Stimulated activated CD8-positive, alpha-beta memory T cell treated with anti-CD3 and anti-CD28 coated beads, Interleukin-7, amount 100 ng/mL, for 48 hours (primary cell): ENCODE data around the gene ADD2.

ENCODE experiments used
- DNase-seq, 2 donors: peaks; one replicate each; pipeline ENCODE4 v3.0.0-alpha.2; 2020; ENCODE audit warnings: low read depth in 1 of 2; ENCODE audit errors: extremely low read depth in 1 of 2

Gene ADD2

DNA sequence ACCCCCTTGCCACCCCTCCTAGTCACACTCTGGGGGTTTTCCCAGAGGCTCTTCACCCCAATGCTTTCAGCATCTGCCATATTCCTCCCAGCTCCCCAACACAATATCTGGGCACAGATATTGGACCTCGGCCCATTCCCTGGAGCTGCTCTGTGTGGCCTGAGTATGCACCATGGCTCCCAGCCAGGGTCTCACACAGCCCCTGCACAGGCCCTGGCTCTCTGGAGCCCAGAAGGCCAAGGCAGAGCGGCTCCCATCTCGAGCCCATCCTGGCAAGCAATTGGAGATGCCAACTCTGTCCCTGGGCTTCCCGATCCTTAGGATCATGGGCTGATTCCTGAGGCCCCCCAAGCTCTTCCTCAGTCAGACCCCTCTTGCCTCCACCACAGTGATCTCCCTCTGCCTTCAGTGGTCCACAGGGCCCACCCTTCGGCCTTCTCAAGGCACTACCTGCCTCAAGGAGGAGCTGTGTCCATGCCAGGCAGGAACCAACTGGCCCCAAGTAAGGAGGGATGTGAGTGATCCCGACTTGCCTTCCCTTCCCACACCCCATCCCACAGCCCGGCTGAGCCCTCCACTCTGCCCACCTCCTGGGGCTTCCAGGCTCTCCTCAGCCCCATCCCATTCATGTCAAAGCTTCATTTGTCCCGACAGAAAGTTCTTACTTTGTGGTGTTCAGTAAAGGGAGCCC, 62.7 kb downstream of the ADD2 start:
- DNase-seq = no peak

DNA sequence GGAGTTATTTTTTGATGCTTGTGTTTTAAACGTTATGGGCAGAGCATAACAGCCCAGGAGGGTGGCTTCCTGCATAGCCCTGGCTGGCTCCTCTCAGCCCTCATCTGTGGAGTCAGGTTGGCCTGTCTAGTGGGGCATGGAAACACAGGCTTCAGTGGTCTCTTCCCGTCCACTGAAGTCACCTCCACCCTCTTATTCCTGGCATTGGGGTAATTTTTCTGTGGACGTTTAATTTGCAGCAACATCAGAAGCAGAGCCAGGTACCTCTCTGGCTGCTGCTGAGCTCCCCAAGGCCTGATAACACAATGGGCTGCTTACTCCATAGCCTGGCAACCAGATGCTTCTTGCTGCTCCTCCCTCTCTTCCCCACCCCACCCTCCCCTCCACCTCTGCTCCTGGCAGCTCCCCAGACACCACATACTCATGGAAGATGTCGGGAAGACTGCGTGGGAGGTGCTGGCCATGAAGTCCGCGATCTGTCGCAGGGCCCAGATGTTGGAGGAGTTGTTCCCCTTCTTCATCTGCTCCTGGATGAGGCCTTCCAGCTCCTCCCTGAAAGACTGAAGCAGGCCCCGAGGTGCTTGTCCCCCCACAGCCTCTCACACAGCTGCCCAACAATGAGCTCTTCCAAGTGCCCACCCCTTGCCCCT, 64.0 kb downstream of the ADD2 start:
- DNase-seq = no peak

DNA sequence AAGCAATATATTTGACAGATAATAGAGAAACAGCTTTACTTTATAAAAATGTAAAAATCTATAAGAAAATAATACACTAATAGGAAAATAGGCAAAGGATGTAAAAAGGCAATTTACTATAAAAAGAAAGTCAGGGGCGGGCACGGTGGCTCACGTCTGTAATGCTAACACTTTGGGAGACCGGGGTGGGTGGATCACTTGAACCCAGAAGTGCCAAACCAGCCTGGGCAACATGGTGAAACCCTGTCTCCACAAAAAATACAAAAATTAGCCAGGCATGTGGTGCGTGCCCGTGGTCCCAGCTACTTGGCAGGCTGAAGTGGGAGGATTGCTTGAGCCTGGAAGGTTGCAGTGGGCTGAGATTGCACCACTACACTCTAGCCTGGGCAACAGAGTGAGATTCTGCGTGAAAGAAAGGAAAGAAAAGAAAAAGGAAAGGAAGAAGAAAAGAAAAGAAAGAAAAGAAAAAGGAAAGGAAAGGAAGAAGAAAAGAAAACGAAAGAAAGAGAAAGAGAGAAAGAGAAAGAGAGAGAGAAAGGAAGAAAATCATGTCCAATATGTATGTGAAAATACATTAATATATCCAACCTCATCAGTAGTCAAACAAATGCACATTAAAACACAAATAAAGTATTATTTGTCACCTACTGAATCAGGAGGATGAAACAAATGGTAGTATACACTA, 65.1 kb downstream of the ADD2 start:
- DNase-seq = no peak

DNA sequence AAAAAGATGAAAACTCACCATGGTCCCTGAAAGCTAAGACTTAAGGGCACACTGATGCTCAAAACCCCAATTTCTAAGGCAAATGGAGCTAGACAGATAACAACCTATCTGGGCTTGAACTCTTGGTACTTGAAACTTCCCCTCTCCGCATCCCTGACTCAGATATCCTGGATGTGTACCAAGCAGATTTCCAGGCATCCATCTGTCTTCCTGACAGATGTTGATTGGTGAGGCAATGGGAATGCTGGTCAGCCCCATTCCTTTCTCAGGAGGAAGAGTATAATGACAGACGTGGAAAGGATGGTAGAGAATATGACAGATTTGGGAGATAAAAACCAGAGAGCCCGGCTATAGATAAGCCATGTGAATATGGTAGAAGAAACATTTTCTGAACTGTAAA, 69.2 kb downstream of the ADD2 start:
- DNase-seq = no peak

DNA sequence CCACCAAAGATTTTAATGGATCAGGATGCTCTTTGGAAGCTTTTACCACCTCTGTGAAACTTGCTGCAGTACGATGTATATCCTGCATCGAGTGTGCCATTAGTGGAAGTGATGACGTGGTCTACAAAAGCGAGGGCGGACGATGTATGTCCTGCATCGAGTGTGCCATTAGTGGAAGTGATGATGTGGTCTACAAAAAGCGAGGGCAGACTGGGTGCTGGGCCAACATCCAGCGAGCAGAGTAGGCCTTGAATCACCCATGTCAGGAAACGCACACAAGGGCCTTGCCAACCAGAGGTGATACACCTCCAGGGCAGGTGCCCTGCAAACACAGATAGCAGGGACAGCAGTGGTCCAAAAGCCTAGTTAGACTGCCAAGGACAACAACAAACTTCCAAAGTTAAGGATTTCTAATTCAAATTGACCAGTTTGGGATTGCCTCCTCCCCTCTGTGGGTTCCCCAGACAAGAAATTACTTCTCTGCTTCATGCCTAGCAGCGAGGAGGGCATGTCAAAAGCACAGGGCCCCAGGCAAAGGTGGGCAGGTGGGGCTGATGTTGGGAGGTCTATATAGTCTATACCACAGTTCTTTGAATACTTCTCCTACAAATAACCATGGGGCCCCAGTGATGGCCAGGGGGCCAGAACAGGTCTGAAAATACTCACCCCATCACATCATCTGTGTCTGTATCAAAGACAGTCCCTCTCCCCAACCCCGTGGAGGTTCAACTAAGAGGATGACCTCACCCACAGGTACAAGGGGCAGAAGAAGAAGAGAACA, 70.2 kb downstream of the ADD2 start:
- DNase-seq = no peak

DNA sequence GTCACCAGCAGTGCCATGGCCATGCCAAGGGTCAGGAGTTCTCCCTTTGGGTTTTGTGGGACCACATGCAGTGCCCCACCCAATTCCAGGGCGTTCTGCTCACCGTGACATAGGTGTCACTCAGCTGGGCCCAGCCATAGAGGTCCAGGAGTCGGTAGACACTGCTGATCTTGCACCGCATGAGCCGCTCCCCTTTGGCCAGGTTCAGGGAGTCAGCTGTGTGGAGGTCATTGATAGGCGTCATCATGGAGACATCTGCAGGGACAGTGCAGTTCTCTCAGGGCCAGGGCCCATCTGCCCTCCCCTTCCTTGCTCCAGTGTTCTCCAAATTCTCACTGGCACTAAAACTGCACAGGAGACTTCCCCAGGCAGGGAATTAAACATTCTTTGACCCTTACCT, 71.9 kb downstream of the ADD2 start:
- DNase-seq = no peak

DNA sequence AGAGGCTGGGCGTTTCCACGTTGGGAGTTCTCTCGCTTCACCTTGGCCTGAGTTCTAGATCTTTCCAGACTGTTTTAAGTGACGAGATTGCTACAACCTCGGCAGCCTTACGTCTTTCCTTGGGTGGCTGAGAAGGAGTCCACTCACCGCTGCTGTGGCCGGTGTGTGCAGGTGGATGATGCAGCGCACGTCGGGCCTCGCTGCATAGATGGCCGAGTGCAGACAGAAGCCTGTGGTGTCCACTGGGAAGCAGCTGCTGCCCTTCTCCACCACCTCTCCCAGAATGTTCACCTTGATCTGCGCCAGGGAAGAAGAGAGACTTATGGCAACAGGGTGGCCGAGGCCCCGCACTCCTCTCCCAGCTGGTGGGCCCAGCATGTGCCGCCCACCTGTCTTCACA, 75.7 kb downstream of the ADD2 start:
- no peak for DNase-seq

DNA sequence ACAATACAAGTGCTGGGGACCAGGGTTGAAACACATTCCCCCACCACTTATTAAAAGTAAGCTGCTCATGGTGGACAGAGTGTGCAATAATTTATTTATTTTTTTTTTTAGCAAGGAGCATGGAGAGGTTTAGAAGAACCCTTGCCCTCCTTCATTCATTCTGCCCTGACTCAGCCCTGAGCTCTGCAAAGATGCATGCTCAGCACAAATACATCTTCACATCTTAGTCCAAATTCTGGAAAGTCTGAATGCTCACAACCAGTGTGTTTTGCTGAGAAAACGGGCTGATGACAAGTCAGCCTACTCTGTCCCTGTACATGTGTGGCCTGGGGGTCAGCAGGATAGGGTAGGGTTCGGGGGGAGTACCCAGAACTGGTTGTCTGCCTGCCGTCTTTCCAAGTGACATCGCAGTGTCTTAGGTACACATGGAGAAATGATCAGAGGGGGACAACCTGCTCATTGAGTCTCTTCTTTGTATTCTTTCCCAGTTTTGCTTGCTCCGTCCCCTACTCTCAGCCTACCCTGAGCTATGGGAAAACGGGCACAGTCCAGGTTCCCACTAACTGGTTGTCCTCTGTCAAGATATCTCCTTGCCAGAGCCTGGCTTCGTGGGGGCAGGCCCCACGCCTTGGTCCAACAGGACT, 76.4 kb downstream of the ADD2 start:
- no peak for DNase-seq

DNA sequence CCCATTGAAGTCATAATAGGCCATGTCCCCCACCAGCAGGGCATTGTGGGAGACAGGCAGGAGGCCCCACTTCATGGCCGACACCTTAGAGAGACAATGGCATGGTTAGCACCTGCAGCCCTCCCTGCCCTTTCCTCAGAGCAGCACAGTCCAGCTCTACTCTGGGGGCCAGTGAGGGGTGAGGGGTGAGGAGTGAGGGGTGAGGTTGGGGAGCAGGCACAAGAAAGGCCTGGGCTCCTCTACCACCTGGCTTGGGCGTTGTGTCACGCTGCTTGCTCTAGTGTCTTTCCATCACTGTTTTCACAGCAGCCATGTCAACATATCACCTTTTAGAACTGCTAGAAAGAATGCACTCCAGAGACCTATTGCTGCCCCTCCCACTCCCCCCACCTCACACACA, 77.2 kb downstream of the ADD2 start:
- no peak for DNase-seq

DNA sequence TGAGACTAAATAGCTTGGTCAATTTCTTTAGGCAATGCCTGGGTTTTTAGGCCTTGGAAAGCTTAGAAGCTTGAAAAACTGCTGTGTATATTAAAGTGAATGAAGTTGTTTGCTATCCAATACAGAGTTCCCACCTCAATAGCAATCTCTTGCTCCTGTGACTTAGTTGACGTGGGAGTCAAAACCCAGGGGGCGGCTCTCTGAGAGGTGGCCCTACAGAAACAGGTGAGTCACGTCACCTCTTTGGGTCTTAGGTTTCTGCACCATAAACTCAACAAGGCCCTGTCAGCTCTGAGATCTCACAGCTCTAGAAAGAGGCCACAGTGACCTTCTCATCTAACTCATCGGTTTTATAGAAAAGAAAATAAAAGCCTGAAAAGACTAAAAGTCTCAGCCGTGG, 79.6 kb downstream of the ADD2 start:
- no peak for DNase-seq

DNA sequence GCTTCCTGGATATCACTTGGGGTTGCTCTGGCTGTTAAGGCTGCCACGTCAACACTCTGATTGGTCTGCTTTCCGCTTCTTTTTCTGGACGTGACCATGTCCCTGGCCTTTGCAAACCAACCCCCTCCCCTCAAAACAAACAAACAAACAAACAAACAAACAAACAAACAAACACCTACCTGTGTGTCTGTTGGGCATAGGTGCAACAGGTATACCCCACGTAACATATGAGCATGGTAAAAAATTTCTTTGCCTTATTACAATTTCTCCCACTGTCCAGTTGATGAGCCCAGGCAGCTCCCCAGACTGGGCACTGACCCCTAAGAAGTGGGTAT, 80.6 kb downstream of the ADD2 start:
- DNase-seq = no peak

DNA sequence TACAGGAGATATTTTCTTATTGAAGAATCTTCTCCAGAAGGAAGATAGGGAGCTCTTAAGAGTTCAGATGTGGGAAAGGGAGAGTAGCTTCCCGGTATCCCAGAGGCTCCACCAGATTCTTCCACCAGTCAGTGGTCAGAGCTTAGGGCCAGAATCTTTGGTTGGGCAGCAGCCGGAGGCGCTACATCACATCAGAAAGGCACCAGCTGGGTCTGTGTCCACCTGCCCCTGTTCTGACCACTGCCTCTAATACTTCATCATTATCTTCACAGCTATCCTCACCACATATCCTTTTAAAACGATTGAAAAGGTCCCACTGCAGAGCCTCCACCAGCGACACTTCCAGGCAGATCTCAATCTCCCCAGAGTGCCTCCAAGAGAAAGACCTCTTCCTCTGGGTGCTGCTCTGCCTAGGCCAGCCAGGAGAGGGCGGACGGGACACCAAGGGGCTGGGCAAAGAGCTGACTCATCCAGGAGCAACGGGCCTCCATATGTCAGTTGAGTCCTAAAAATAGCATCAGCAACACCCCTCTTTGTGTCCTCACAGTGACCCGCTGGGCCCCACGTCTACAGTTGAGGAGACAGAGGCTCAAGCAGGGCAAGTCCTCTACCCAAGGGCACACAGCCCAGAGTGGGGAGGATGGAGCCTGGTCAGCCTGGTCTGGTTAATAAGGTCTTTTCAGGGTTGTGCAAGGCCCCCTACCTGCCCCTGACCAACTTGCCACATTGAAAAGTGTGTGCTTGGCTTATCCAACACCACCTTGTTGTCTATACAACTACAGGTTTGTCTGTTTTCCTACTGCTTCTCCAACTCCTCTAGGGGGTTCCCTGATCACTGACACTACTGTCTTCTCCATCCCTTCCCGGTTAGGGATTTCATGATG, 81.2 kb downstream of the ADD2 start:
- DNase-seq = peak; percentile 8 to 24

DNA sequence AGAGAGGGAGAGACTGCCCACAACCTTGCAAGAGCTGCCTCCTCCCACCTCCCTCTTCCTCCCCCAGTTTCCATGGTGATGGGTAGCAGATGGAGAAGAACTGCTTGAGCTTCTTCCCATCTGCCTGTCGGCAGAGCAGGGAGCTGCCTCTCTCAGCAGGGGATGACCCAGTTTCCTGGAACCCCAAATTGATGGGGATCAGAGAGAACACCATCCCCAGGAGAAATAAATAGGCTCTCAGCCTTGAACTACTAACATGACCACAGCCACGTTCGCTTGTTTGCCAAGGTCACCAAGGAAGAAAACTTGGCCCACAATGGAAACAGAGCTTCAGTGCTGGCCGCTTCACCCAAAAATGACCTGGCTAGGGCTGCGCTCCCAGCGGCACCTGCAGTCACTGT, 82.2 kb downstream of the ADD2 start:
- DNase-seq = no peak

DNA sequence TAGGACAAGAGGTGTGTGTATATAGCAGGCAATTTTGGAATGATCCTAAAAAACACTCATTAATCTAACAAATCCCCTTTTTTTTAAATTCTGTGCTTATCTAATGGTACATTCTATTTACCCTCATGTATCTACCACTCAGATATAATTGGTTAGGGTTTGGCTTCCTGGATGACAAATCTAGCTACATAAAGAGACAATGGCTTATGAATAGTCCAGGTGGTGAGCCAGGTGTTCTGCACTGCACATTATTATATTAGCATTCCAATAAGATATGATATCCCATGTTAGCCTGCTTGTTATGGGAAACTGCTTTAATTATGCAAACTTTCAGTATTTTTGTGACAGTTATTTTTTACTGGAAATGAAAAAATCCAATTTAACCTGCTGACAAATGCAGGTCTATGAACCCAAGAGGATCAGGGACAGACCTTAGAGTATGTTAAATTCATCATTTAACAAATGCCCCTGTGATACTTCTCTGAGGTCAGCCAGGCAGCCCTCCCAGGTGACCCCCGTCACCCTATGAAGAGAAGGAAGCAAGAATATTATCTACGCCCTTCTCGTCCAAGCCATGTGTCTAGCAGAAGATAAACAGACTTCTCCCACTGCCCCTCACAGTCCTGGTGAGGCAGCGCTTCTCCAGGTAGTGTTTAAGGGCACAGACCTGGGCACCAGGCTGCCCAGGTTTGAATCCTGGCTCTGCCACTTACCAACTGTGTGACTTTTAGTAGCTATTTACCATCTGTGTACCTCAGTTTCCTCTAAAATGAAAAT, 83.0 kb downstream of the ADD2 start:
- DNase-seq = no peak

DNA sequence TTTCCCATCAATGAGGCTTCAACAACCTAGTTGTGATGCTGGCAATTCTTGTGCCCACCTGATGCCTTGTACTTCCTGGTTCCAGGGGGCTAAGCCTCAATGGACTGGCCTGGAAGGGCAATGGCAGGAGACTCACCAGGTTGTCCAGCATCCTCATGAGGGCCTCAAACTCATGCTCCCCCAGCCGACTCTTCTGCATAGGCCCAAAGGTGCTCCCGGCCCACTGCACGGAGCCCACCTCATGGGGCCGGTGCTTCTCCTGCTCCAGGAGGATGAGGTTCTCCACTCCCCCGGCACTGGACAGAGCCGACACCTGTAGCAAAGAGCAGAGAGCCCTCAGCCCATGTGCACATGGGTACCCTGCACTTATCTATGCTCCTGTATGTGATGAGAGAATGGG, 84.5 kb downstream of the ADD2 start:
- no peak for DNase-seq

DNA sequence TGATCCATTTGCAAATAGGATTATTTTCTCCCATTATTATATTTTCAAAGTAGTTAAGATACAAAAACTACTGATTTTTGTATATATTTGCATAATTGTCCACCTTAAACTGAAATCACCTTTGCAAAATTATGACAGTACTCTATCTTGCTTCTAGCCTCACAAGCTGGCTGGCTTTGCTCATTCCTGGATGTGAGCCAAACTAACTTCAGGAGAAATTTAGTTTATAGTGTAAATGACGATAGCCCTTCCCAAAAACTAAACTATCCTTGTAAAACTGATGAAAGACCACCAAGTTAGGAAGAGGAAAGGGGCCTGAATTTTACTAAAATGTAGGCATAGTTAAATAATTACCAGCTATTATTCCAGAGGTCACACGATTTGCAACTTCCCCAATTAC, 87.3 kb downstream of the ADD2 start:
- no peak for DNase-seq

DNA sequence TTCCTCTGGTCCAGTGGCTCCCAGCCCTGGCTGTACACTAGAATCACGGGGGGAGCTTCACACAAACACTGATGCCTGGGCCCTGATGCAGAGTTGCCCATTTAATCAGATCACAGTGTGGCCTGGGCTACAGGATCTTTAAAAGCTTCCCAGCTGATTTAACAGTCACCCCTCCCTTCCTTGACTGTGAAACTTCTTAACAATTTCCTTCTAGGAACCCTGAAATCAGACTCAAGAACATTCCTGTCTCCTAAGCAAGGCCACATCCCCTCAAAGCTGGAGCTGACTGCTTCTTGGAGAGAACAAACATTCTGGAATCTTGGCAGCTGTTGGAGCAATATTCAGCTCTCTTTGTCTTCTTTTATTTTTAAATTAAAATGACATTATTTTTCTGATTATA, 88.7 kb downstream of the ADD2 start:
- DNase-seq = no peak

DNA sequence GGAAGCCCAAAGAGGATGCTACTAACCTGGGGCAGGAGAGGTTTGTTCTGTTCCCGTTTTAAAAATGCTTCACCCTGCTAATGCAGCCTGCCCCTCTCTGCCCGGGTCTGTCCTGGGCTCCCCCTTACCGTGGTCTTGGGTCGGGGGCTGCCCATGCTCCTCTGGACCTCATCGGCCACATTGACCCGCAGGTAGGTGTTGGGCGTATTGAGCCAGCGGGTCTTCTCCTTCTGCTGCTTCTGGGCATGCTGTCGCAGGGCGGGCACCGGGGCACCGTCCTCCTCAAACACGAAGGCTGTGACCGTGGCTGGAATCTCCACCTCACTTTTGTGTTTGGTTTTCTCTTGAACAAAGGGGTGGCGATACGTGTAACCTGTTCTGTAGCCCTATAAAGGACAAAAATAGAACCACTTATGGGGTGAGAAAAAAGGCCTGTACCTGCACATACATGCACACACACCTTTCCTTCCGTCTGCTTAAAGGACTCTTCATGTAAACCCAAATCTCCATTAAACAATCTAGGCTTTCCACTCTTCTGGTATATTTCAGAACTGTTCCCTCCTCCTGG, 89.3 kb downstream of the ADD2 start:
- DNase-seq = no peak
